Lung (tissue), 12 donors: ENCODE results near the gene HK1. TPM values are rescaled to one million over a fixed set of nuclear protein-coding genes. Genes with fewer than 3 reads are reported as not detected.

Source experiments
- ATAC-seq: fragments of 200-7000 bp; cut with Tn5 transposase; one replicate; pipeline ENCODE4 v1.9.1; 2020; ENCODE audit warnings: moderate number of reproducible peaks; ENCODE audit not compliant: insufficient read depth, low FRiP score
- DNase-seq, 3 donors: peaks; one replicate each; pipeline ENCODE4 v3.0.0-alpha.2; 2013 to 2017
- H3K27ac ChIP-seq, 2 donors: one replicate each; pipeline ENCODE4 v1.5.1; 2013; ENCODE audit warnings: mild to moderate bottlenecking in 2 of 2, moderate library complexity in 2 of 2, control low read depth in 1 of 2, inconsistent platforms in 1 of 2, low read depth in 1 of 2, low read length in 1 of 2
- H3K27me3 ChIP-seq, 3 donors: one replicate each; pipeline ENCODE4 v1.5.1; 2013; ENCODE audit warnings: low read length in 2 of 3; ENCODE audit not compliant: control insufficient read depth in 3 of 3, insufficient read depth in 3 of 3
- H3K36me3 ChIP-seq, 4 donors: one replicate each; pipeline ENCODE4 v1.5.1; 2013; ENCODE audit warnings: low read length in 4 of 4, mild to moderate bottlenecking in 1 of 4, moderate library complexity in 1 of 4; ENCODE audit not compliant: control insufficient read depth in 4 of 4, insufficient read depth in 4 of 4
- H3K4me1 ChIP-seq, 5 donors: one replicate each; pipeline ENCODE4 v1.5.1; 2013; ENCODE audit warnings: low read length in 5 of 5, mild to moderate bottlenecking in 2 of 5, moderate library complexity in 1 of 5; ENCODE audit not compliant: control insufficient read depth in 5 of 5, insufficient read depth in 5 of 5
- H3K4me3 ChIP-seq: one replicate; pipeline ENCODE4 v1.5.1; 2013; ENCODE audit warnings: mild to moderate bottlenecking, control low read depth, moderate library complexity
- H3K9ac ChIP-seq, 2 donors: one replicate each; pipeline ENCODE4 v1.5.1; 2013; ENCODE audit warnings: low read length in 2 of 2, control low read depth in 1 of 2; ENCODE audit not compliant: insufficient read depth in 1 of 2
- H3K9me3 ChIP-seq, 4 donors: one replicate each; pipeline ENCODE4 v1.5.1; 2013; ENCODE audit warnings: low read length in 3 of 4, mild to moderate bottlenecking in 1 of 4, moderate library complexity in 1 of 4; ENCODE audit not compliant: control insufficient read depth in 4 of 4, insufficient read depth in 3 of 4
- CTCF ChIP-seq: IDR thresholded peaks from 2 replicates; pipeline ENCODE4 v1.5.1; 2012; ENCODE audit warnings: mild to moderate bottlenecking; ENCODE audit errors: control extremely low read depth, extremely low read depth
- WGBS, 2 donors: extraction: QIAGEN DNeasy Blood & Tissue Kit; methylation state at CpG; one replicate each; pipeline ENCODE4 v1.1.7; 2013; 5-methylcytosine and 5-hydroxymethylcytosine counted together
- polyA plus RNA-seq, 2 donors: library from polyadenylated mRNA; stranded (reverse); fragments of 200-250 nt; gene quantifications; one replicate each; pipeline ENCODE4 v1.2.1, GENCODE V29; 2013
- total RNA-seq, 2 donors: library from RNA; depleted of rRNA in 1 of 2; stranded (reverse); fragments of >200 nt in 1 of 2; gene quantifications; one replicate each; pipeline ENCODE4 v1.2.1, GENCODE V29; 2014 to 2021
- donor health status: control.
- donor health status: control.
- donor health status: Bipolar disorder and iron deficiency.
- donor health status: healthy.
- donor health status: DM: yes; HTN: yes; CAD: no.

Gene HK1
- total and polyA plus RNA-seq, 4 donors: 33.6 to 120 (median 78.0) TPM

DNA sequence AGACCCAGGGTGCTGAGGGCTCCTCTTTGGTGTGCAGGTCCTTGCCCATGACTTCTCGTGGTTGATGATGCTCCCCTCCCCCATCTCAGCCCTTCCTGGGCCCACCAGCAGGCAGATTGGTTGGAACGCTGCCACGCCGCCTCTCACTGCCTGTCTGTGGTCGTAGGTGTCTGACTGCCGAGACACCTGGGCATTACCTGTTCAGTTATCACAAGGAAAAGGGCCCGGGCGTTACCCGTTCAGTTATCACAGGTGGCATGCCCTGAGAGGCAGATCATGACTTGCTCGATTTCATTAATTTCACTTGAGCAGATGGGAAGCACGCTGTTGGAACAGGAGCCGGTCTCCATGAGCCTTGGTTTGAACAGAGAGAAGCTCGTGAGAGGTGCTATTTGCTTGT lies 95.9 kb downstream of the HK1 start:
- Histone ChIP-seq H3K27ac (no peak overlapping the region), H3K36me3 (peaks cover 5 to 42% (median 16%) of the 10 kb centered on the region in 4 donors)
- WGBS, 2 donors: 94 to 97% methylated on average over 13 of the region's 13 CpGs

GRCh38 chr10:69374931-69375306 lies 96.6 kb downstream of the HK1 start:
- 92 to 95% methylated on average over 2 of the region's 2 CpGs for WGBS, 2 donors
- H3K9me3 ChIP-seq: peaks cover 0 to 2% (median 0%) of the 10 kb centered on the region in 4 donors
- H3K9ac ChIP-seq: no peak overlapping the region
- H3K4me1 ChIP-seq: peaks cover 3 to 36% (median 18%) of the 10 kb centered on the region in 5 donors
- TF ChIP-seq CTCF: no peak
- H3K4me3 ChIP-seq: no peak overlapping the region
- no peak for DNase-seq
- H3K27me3 ChIP-seq: no peaks in the 10 kb centered on the region
- no peak overlapping the region for H3K27ac ChIP-seq
- no peak for ATAC-seq
- peaks cover 7 to 46% (median 16%) of the 10 kb centered on the region in 4 donors for H3K36me3 ChIP-seq

More for the DNA sequence above, 95.9 kb downstream of the HK1 start:
- Histone ChIP-seq H3K9ac (no peak overlapping the region), H3K4me3 (no peak overlapping the region), H3K27me3 (no peaks in the 10 kb centered on the region), H3K4me1 (peaks cover 3 to 36% (median 16%) of the 10 kb centered on the region in 5 donors), H3K9me3 (no peaks in the 10 kb centered on the region)
- DNase-seq (no peak), ATAC-seq (no peak)
- no peak for TF ChIP-seq CTCF

GRCh38 chr10:69375307-69376151 lies 97.2 kb downstream of the HK1 start:
- DNase-seq (peak; percentile 86 to 94 (median 93)), ATAC-seq (peak; percentile 23)
- H3K4me1 ChIP-seq: peaks cover 3 to 36% (median 18%) of the 10 kb centered on the region in 5 donors
- H3K9ac ChIP-seq: no peak overlapping the region
- TF ChIP-seq CTCF: no peak
- H3K27me3 ChIP-seq: no peaks in the 10 kb centered on the region
- peak overlapping the region in 1 of 2 donors; percentile 71 for H3K27ac ChIP-seq
- no peak overlapping the region for H3K4me3 ChIP-seq
- 41 to 50% methylated on average over 19 of the region's 19 CpGs for whole genome bisulfite sequencing, 2 donors
- peaks cover 7 to 46% (median 15%) of the 10 kb centered on the region in 4 donors for H3K36me3 ChIP-seq
- H3K9me3 ChIP-seq: peaks cover 0 to 2% (median 0%) of the 10 kb centered on the region in 4 donors
